ENCODE results near the gene IDI1.
"Not testable (repeated sequence)": the region's sequence is repeated elsewhere in the genome, so short reads cannot be mapped to it uniquely, and the experiment has no call there.

IDI1 gene

DNA sequence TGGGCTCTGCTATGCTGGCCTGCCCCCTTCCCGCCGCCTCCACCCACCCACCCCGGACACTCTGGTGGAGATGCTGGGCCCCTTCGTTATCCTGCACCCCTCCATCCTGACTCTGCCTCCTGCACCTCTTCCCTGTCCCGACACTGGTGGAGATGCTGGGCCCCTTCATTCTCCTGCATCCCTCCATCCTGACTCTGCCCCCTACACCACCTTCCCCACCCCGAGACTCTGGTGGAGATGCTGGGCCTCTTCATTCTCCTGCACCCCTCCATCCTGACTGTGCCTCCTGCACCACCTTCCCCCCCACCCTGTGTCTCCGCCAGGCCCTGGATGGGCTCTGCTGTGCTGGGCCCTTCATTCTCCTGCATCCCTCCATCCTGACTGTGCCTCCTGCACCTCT, 38.2 kb downstream of the IDI1 start:
- no peak for DNase-seq (ENCODE audit: low spot score)
- in situ Hi-C loops (cut with MboI; ENCODE audit: low pct_unique_long_range_greater_than_20kb, low sequenced_read_pairs, unreplicated experiment) = no loop called here
- TF ChIP-seq, protein P1, sequence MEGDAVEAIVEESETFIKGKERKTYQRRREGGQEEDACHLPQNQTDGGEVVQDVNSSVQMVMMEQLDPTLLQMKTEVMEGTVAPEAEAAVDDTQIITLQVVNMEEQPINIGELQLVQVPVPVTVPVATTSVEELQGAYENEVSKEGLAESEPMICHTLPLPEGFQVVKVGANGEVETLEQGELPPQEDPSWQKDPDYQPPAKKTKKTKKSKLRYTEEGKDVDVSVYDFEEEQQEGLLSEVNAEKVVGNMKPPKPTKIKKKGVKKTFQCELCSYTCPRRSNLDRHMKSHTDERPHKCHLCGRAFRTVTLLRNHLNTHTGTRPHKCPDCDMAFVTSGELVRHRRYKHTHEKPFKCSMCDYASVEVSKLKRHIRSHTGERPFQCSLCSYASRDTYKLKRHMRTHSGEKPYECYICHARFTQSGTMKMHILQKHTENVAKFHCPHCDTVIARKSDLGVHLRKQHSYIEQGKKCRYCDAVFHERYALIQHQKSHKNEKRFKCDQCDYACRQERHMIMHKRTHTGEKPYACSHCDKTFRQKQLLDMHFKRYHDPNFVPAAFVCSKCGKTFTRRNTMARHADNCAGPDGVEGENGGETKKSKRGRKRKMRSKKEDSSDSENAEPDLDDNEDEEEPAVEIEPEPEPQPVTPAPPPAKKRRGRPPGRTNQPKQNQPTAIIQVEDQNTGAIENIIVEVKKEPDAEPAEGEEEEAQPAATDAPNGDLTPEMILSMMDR (IDR thresholded peaks at IDR 0.05; ENCODE audit: extremely low read depth, insufficient read depth, missing control alignments) = no peak

DNA sequence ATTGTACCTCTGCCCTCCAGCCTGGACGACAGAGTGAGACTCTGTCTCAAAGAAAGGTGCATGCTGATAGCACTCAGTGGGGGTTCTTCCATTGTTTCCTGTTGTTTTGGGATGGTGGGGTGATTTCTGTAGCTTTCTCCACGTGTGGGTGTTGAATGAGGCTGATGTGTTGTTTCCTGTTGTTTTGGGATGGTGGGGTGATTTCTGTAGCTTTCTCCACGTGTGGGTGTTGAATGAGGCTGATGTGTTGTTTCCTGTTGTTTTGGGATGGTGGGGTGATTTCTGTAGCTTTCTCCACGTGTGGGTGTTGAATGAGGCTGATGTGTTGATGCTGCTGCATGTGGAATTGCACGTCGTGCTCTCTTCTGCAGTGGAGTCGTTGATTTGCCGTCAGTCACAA, 39.0 kb downstream of the IDI1 start:
- DNase-seq (ENCODE audit: low spot score); in situ Hi-C loops (cut with MboI; ENCODE audit: low pct_unique_long_range_greater_than_20kb, low sequenced_read_pairs, unreplicated experiment): not testable (repeated sequence)

DNA sequence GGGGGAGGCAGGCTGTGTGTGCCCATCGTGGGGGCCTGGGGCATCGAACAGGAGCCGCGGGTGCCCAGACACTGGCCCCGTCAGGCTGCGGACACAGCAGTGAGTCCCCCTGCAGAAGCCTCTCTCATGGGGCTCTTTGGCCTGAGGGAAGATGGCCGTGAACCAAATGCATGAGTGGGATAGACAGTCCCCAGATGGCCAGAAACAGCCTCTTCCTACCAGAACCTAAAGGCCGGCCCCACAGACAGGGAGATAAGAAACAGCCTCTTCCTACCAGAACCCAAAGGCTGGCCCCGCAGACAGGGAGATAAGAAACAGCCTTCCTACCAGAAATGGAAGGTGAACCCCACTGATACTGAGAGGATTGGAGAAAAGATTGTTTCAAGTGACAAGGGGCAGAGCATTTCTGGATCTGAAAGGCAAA, 39.8 kb downstream of the IDI1 start:
- in situ Hi-C loops (cut with MboI; ENCODE audit: low pct_unique_long_range_greater_than_20kb, low sequenced_read_pairs, unreplicated experiment) = no loop called here
- no peak for DNase-seq (ENCODE audit: low spot score)

DNA sequence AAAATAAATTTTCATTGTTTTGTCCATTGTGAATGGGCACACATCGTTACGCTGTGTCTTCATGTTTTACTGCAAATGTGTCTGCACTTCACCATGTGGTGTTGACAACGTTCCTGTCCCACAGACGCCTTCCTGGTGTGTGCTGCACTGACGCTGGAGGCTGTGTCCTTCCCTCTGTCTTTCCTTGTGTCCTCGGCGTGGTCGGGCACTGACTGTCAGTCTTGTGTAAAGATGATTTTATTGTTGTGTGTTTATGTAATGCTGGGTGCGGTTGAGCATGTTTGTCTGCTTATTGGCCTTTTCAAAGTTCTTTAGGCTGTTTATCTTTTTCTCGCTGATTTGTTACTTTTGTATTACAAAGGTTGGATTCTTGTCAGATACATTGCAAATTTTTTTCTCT, 41.3 kb downstream of the IDI1 start:
- in situ Hi-C loops (cut with MboI; ENCODE audit: low pct_unique_long_range_greater_than_20kb, low sequenced_read_pairs, unreplicated experiment) = no loop called here
- no peak for DNase-seq (ENCODE audit: low spot score)
- TF ChIP-seq, protein P1 (IDR thresholded peaks at IDR 0.05; ENCODE audit: extremely low read depth, insufficient read depth, missing control alignments) = no peak

More for the DNA sequence above, 39.8 kb downstream of the IDI1 start:
- TF ChIP-seq, protein P1 (IDR thresholded peaks at IDR 0.05; ENCODE audit: extremely low read depth, insufficient read depth, missing control alignments) = no peak

DNA sequence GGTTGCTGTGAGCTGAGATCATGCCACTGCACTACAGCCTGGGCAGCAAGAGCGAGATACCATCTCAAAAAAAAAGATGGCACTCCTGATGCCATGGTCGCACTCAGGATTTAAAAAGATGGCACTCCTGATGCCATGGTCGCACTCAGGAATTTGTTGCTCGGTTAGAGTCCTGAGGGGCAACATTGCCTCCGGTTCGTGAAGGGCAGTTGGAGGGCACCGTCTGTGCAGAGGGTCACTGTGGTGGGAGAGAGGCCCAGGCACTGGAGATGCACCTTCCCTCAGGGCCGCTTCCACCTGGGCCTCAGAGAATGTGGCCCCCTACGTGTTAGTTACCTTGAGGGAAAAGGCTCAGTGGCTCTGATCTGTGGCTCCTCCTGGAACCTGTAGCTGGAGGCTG, 42.3 kb downstream of the IDI1 start:
- in situ Hi-C loops (cut with MboI; ENCODE audit: low pct_unique_long_range_greater_than_20kb, low sequenced_read_pairs, unreplicated experiment) = no loop called here
- TF ChIP-seq, protein P1 (IDR thresholded peaks at IDR 0.05; ENCODE audit: extremely low read depth, insufficient read depth, missing control alignments) = no peak
- DNase-seq (ENCODE audit: low spot score) = no peak

DNA sequence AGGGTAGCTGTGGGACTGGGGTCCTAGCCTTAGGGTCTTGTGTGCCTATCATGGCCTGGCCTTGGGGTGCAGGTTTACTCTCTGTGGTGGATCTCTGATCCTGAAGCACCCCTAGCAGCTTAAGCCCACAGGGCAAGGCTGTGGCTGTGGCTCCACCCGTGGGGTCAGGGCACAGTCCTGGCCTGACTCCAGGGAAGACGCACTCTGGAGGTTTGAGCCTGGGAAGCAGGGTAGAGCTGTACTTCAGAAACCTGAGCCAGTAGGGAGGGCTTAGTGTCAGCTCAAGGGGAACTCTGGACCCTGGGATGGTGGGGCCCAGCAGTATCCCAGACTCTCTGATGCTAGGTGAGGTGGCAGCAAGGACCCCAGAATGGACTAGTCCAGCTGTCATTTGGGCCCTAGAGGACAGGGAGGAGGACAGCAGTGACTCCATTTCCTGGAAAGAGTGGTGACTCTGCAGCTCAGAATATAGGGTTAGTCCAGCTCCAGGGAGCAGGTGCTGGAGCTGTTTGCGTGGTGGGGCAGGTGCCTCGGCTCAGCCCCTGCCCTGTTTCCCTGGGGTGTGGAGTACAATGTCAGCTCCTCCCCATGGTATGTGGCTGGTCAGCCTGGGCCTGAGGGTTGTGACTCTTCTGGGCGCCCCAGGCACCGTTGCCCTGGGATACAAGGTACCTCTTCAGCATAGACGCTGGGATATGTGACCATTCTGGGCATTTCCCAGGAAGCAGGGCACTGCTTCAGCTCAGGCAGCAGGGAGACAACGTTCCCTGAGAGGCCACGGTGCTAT, 44.8 kb downstream of the IDI1 start:
- DNase-seq (ENCODE audit: low spot score) = no peak
- in situ Hi-C loops (cut with MboI; ENCODE audit: low pct_unique_long_range_greater_than_20kb, low sequenced_read_pairs, unreplicated experiment) = no loop called here
- TF ChIP-seq, protein P1 (IDR thresholded peaks at IDR 0.05; ENCODE audit: extremely low read depth, insufficient read depth, missing control alignments) = no peak

DNA sequence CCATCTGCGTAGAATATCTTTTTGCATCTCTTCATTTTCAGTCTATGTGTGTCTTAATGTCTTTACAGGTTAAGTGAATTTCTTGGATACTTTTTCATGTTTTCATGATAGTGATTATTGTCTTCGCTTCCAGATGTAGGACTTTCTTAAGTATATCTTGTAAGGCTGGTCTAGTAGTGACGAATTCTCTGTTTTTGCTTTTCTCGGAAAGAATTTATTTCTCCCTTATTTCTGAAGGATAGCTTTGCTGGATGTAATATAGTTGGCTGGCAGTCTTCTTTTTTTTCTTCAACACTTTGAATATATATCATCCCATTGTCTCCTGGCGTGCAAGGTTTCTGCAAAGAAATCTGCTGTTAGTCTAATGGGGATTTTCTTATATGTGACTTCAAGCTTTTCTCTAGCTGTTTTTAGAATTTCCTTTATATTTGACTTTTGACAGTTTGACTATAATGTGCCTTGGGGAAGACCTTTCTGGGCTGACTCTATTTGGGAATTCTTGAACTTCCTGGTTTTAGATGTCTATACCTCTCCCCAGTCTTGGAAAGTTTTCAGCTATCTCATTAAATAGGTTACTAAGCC, 46.4 kb downstream of the IDI1 start:
- TF ChIP-seq, protein P1 (IDR thresholded peaks at IDR 0.05; ENCODE audit: extremely low read depth, insufficient read depth, missing control alignments) = no peak
- in situ Hi-C loops (cut with MboI; ENCODE audit: low pct_unique_long_range_greater_than_20kb, low sequenced_read_pairs, unreplicated experiment) = no loop called here
- DNase-seq (ENCODE audit: low spot score) = no peak

Measured in GM13977 (cell line).